NCI-H2081 (cell line): ENCODE data around the gene LRRC49.
"Not testable (repeated sequence)": the region's sequence is repeated elsewhere in the genome, so short reads cannot be mapped to it uniquely, and the experiment has no call there.

Source experiments
- DNase-seq, 2 experiments: peaks; one replicate each; lab custom pipeline; 2025; lab: John Stamatoyannopoulos, UW

Gene LRRC49

GRCh38 chr15:70867911-70868467, 24.6 kb upstream of the LRRC49 start:
- DNase-seq: no peak

DNA sequence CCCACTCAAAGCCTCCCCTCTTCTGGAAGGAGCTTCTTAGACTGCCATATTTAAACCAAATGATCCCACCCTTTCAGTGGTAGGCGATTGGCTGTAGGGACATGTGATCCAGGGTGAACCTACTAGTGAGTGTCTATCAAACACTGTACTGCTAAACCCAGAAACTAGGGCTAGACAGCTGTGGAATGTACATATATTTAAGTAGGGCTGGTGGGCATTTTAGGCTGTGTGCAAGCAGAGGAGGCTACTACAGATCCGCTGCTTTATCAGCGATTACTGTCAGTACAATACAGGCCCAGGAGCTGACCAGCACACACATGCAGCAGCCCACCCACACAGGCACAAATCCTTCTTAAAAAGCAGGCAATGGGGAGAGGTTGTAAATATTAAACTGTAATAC, 23.3 kb upstream of the LRRC49 start:
- no peak for DNase-seq

DNA sequence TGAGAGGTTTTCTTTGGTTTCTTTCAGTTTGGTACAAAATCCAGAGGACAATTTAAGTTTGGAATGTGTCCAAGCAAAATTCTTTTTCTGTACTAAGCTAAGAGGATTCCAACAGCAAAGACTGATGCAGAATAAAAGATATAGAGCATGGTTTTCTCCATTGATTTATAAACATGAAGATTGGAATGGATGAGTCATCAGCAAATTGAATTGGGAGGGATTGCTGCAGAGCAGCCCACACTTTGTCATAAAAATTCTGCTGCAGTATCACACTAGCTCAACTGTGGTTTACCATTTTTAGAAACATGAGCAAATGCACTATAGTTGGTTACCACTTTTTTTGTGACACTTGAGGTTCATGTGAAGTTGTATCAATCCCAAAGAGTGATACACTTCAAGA, 22.6 kb upstream of the LRRC49 start:
- no peak for DNase-seq

- not testable (repeated sequence) for DNase-seq
Observed at GRCh38 chr15:70871490-70871889, 21.1 kb upstream of the LRRC49 start.

GRCh38 chr15:70873232-70874054, 19.2 kb upstream of the LRRC49 start:
- no peak for DNase-seq

- DNase-seq: no peak
Observed at GRCh38 chr15:70875001-70875782, 17.4 kb upstream of the LRRC49 start.

GRCh38 chr15:70876011-70876410, 16.6 kb upstream of the LRRC49 start:
- DNase-seq: no peak

DNA sequence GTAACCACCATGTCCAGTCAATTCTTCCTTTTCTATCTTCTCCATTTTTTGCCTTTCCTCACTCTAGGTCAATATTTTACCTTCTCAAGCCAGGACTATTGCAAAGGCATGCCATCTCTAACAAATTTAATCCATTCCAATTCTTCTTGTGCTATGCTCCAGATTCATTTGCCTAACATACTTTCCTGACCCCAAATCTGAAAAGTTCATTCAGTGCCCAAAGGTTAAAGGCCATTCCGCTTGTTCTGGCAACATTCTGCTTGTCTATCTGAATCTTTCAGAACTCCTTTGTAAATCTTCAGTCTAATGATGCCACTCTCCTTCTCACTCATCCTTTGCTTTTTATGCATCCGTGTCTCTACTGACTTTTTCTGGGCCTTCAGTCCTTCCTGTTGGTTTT, 15.9 kb upstream of the LRRC49 start:
- no peak for DNase-seq

DNA sequence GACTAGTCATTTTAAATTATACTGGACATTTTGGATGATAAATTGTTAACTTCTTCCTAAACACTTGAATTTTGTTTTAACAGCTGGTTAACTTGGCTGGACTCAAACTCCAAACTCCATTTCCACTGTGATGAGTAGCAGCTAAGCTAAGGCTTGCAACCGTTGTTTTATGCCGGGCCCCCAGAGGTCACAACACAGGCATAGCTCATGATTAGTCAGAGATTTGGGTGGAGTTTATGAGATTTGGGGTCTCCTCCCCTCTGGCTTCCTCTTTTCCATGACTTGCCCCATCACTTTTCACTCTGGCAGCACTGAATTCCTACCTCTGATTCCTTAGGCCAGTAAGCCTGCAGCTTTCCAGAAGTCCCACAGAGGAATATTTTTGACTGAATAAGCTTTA, 13.2 kb upstream of the LRRC49 start:
- no peak for DNase-seq

GRCh38 chr15:70880781-70881180, 11.8 kb upstream of the LRRC49 start:
- DNase-seq: no peak

DNA sequence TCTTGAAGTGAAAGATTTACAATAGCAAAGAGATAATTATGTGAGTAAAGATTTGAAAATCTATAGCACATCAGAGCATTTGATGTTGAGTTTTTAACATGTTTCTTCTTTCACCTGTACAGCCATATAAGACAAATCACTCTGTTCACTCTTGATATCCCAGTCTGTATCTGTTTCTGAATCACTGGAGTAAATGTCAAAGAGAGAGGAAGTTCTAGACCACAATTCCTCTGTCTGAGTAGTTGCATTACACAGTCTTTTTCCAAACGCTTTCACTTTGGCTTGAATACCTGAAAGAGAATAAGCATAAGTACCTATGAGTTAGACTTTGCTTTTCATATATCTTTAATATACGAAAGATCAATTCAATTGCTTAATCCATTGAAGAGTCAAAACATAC, 10.3 kb upstream of the LRRC49 start:
- no peak for DNase-seq

DNA sequence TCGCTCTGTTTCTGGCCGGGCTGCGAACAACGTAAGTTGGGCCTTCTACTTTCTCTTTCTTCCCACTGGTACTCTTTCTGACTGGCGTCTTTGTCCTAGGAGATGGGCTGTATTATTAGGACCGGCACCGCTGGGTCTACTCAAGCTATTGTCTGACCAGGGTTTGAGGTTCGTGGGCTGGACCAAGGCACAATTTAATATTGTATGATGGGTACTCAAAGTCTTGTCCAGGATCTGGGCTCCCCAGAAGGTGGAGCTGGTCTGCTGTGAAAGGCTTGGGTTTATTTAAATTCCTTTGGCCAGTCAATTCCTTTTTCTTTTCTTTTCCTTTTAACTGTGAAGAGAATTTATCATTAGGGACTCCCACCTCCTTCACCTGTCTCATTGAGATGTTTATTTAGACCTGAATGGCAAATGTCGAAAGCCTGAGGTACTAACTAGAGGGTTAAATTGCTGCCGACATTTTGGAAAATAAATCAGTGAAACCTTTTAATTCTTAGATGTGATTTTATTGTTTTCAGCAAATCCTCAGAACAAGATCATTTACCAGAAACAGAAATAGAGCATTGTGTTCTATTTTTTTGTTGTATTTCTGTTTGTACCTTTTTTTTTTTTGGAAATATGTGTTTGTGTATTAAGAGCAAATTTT, 410 bp downstream of the LRRC49 start:
- DNase-seq: peak; percentile 26 to 68

DNA sequence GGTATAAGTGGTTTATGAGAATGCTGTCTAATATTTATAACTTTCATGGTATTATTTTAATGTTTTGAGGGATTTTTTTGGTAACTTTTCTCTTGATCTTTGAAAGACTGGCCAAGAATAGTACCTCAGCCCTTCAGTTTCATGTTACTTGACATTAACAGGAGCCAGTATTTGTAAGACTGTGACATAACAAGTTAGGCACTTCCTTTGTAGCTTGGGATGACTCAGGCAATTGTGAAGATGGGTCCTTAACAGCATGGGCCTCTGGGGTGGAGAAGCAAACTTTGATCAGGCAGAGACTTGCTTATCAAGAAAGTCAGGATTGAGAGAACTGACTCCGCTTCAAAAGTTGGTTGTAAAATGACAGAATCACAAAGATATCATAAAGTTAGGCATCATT, 9.5 kb downstream of the LRRC49 start:
- DNase-seq: no peak

GRCh38 chr15:70906842-70907241, 14.2 kb downstream of the LRRC49 start:
- no peak for DNase-seq

- no peak for DNase-seq
Observed at GRCh38 chr15:70907784-70908471, 15.3 kb downstream of the LRRC49 start.

DNA sequence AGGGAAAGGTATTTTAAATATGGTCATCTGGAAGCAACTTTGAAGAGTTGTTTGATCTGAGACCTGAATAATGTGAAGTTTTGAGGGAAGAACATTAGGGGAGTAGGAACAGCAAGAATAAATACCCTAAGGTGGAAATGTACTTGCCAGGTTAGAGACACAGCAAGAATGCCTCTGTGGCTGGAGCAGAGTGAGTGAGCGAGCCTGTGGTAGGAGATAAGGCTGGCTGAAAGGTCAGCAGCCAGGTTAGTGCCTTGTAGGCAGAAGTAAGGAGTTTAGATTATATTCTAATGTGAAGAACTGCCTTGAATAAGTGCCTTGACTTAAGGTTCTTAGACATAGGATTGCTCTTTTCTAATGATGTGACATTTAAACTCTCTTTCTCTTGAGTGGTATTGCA, 18.3 kb downstream of the LRRC49 start:
- DNase-seq: no peak

GRCh38 chr15:70912187-70912586, 19.6 kb downstream of the LRRC49 start:
- DNase-seq: no peak

DNA sequence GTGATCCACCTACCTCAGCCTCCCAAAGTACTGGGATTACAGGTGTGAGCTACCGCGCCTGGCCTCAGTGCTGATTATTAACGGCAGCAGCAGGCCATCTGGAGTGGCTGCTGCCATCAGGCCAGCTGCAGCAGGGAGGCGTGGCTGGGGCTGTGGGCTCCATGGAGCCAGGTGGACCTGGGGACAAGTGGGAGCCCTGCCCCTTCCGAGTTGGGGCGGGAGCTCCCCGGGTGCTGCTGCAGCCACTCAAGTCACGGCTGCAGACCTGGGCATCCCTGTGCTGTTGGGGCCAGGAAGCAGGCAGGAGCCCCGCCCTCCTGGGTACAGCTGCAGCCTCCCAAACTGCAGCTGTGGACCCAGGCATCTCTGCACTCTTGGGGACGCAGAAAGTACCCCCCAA, 23.9 kb downstream of the LRRC49 start:
- DNase-seq: no peak

DNA sequence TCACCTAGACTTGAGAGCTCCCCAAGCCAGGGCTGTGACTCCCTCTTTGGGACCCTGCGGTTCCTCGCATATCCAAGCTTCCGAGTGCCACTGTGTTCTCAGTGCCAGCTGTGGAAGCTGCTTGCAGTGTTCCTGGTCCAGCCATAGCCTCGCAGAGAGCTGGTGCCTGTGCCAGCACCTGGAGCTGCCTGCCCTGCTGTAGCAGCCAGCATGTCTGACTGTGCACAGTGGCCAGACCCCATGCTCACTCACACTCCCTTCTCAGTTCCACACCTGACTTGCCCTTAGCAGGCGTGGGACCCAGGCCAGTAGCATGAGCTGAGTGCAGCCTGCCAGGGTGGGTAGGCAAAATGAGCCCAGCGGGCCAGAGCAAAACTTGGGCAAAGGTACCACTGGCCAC, 25.3 kb downstream of the LRRC49 start:
- DNase-seq: no peak

DNA sequence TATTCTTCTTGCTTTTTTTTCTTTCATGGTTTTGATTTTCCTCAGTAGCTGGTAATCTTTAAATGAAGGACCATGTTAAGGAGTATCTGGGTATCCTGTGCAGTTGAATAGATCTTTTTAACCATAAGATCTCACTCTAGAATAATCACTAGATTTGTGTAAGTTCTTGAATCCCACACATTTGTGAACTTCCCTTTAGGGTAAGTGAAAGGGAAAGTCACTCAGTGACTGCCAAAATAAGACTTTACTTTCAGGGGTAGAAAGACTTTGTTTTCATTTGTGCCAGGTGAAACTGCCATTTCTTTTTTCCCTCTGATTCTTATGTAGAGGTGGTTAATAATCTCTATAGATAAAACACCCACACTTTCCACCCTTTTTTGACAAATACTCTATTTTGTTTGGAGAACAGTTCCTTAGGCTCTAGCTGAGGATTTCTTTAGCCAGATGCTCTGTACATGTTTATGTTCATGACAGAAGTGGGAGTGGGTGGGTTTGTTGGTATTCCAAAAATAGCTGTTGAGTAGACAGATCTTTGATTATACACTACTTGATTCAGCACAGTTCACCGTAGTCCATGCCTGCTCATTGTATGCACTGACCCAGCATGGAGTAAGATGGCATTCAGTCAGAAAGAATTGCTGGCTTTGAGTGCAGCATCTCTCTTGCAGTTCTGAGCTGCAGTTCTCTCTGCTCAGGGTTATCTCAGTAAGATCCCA, 28.5 kb downstream of the LRRC49 start:
- no peak for DNase-seq

- no peak for DNase-seq
Observed at GRCh38 chr15:70922119-70922518, 29.5 kb downstream of the LRRC49 start.
